Measurements from ENCODE around the gene OBSCN.

Gene OBSCN

GRCh38 chr1:228354390-228355320 is 146.8 kb downstream of the OBSCN start:
- no peak for DNase-seq (ENCODE audit: low read depth, low spot score)
- no peak overlapping the region for H3K4me3 ChIP-seq (ENCODE audit: low read length)

DNA sequence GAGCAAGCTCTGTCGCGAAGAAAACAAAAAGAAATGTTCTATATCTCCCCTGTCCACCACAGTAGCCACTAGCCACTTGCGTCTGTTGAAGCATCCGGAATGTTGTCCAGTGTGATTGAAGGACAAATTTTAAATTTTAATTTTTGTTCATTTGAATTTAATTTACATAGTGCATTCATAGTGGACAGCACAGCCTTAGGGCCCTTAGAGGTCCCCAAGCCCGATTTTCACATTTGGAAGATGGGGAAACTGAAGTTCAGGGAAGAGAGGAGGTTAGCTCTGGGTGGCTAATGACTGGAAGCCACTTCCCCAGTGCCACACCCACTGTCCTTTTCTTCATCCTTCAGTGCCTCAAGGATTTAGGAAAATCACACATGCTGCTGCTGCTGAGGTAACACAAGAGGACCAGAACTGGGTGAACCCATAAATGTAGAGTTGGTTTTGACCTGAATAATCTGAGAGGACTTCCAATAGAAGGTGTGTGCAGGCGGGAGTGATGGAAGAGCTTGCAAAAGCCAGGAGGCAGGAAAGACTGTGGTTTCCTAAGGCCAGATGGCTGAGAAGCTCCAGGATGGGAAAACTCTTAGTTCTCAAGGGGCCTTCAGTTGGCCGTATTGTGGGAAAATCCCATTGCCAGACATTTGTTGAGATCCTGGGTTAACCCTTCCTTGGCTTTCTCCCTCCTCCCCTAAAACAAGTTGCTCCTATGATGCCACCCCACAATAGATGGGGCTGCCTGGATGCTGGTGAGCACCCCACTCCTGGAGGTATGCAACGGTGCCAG is 149.2 kb downstream of the OBSCN start:
- H3K4me3 ChIP-seq (ENCODE audit: low read length), result no peak overlapping the region
- no peak for DNase-seq (ENCODE audit: low read depth, low spot score)

- DNase-seq (ENCODE audit: low read depth, low spot score), result no peak
- no peak overlapping the region for H3K4me3 ChIP-seq (ENCODE audit: low read length)
Measured at GRCh38 chr1:228358039-228358763, 150.4 kb downstream of the OBSCN start.

GRCh38 chr1:228358764-228359612 is 151.1 kb downstream of the OBSCN start:
- DNase-seq (ENCODE audit: low read depth, low spot score), result no peak
- H3K4me3 ChIP-seq (ENCODE audit: low read length), result no peak overlapping the region

- DNase-seq (ENCODE audit: low read depth, low spot score), result no peak
Measured at GRCh38 chr1:228359613-228360532, 152.0 kb downstream of the OBSCN start.

DNA sequence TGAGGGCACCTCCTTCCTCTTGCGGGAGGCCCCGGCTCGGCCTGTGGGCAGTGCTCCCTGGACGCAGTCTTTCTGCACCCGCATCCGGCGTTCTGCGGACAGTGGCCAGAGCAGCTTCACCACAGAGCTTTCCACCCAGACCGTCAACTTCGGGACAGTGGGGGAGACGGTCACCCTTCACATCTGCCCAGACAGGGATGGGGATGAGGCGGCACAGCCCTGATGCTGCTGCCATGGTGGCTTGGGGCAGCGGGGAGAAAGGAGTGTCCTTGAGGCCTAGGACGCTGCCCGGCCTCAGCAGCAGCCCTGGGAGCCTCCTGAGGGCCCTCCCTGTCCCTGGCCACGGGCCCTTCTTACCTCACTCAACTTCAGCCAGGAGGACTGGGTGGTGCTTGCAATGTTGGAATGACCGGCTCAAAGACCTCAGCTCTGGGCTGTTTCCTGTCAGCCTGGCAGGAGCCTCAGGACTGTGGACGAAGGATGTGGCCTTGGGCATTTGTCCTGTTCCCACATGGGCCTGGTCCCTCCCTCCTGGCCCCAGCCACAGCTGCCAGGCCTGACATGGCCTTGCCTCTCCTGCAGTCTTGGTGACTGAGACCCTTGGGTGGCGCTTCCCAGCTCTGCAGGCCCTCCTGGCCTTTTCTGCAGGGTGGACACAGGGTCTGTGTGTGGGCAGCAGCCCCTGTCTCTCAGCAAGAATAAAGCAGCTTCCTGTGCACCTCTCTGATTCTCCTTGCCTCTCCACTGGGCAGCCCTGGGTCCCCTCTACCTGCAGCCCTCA is 152.9 kb downstream of the OBSCN start:
- H3K4me3 ChIP-seq (ENCODE audit: low read length), result no peak overlapping the region
- no peak for DNase-seq (ENCODE audit: low read depth, low spot score)

More at GRCh38 chr1:228359613-228360532, 152.0 kb downstream of the OBSCN start:
- H3K4me3 ChIP-seq (ENCODE audit: low read length), result no peak overlapping the region

DNA sequence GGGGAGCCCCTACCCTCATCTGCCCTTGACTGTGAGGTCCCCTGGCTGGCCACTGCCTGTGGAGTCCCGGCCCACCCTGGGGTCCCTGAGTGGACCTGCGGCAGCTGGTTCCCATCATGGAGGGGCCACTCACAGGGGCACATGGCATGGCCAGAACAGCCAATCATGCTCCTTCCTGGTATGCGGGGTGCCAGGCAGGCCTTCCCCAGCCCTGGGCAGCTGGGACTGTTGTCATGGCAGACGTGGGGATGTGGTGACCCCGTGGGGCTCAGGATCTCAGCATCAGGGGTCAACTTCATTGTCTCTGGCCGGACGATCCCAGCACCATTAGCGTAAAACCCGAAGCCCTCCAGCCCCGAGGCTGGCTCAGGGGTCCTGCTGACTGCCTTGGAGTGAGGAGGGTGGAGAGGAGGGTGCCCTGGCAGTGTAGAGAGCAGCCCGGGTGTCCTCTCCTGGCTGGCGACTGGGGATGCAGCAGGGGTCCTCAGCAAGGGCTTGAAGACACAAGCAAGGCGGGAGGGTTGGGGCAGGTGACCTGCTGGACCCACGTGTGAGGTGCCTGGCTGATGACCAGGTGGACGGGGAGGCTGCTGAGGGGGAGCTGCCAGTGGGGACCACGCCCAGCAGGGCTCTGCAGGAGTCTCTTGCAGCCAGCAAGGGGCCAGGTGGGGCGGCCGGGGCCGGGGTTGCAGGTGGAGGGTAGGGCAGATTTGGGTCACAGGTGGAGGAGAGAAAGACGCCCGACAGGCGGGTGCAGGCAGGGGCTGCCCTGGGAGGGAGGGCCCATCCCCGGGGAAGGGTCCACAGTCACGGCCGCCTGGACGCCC is 153.7 kb downstream of the OBSCN start:
- H3K4me3 ChIP-seq (ENCODE audit: low read length), result no peak overlapping the region
- no peak for DNase-seq (ENCODE audit: low read depth, low spot score)

DNA sequence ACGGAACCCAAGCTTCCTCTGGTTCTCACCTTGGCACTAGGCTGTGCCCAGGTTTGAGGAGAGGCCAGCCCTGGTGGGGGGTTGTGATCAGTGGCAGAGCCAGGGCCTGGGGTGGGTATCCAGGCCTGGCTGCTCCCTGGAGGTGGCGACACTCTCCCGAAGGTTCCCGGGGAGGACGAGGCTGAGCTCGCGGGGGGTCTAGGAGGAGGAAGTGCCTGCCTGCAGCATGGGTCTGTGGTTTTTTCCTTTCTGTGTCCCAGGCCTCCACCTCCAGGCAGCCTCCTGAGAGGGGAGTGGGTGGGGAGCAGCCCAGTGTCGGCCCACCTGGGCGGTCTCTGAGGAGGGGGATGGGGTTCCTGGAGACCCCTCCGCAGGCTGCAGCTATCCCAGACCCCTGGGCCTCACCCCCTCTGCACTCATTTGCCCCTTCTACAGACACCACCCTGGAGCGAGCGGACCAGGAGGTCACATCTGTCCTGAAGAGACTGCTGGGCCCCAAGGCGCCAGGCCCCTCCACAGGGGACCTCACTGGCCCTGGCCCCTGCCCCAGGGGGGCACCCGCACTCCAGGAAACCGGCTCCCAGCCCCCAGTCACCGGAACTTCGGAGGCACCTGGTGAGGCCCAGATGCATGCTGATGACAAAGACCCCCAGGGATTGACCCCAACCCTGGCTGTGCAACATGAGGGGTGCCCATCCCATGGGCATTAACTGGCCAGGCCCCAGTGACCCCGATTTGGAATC is 154.5 kb downstream of the OBSCN start:
- no peak for DNase-seq (ENCODE audit: low read depth, low spot score)

DNA sequence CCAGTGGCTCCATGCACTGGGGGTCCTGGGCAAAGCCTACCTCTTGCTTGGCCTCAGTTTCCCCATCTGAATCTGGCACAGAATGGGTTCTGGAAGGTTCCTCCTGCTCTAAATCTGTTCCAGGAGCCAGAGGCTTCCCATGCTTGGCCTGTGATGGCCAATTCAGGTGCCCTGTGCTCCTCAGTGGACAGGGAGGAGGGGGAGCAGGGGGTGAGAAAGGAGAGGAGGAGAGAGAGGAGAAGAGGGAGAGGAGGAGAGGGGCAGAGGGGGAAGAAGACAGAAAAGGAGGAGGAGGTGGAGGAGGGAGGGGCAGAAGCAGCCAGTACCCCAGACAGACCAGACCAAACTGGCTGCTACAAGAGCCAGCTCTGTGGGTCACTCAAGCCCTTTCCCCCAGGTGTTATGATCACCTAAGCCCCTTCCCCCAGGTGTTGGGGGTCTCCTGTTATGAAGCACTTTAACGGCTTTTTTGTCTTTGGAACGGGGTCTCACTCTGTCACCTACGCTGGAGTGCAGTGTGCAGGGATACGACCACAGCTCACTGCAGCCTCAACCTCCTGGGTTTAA is 155.1 kb downstream of the OBSCN start:
- H3K4me3 ChIP-seq (ENCODE audit: low read length), result no peak overlapping the region
- DNase-seq (ENCODE audit: low read depth, low spot score), result no peak

More for the DNA sequence above, 154.5 kb downstream of the OBSCN start:
- no peak overlapping the region for H3K4me3 ChIP-seq (ENCODE audit: low read length)

- no peak overlapping the region for H3K4me3 ChIP-seq (ENCODE audit: low read length)
- no peak for DNase-seq (ENCODE audit: low read depth, low spot score)
Measured at GRCh38 chr1:228363686-228364067, 155.8 kb downstream of the OBSCN start.

GRCh38 chr1:228364068-228364705 is 156.3 kb downstream of the OBSCN start:
- no peak for DNase-seq (ENCODE audit: low read depth, low spot score)
- H3K4me3 ChIP-seq (ENCODE audit: low read length), result no peak overlapping the region

DNA sequence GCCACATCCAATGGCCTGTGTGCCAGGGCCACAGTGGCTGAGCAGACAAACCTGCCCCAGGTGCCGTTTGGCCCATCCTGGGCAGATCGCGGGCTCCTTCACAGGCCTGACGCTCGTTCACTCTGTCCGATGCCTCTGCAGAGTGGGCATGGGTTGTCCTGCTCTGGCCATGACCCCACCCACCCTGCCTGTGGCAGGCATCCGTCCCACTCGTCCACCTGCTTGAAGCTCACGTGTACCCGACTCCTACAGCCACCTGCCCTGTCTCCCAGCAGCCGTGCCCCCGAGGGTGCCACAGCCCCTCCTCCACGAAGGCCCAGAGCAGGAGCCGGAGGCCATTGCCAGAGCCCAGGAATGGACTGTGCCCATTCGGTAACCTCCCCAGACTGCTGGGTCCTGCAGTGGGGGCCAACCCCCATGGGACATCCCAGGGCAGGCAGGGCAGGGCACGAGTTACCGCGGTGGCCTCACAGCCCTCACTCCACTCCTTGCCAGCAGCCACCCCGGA is 156.9 kb downstream of the OBSCN start:
- DNase-seq (ENCODE audit: low read depth, low spot score), result no peak
- H3K4me3 ChIP-seq (ENCODE audit: low read length), result no peak overlapping the region

DNA sequence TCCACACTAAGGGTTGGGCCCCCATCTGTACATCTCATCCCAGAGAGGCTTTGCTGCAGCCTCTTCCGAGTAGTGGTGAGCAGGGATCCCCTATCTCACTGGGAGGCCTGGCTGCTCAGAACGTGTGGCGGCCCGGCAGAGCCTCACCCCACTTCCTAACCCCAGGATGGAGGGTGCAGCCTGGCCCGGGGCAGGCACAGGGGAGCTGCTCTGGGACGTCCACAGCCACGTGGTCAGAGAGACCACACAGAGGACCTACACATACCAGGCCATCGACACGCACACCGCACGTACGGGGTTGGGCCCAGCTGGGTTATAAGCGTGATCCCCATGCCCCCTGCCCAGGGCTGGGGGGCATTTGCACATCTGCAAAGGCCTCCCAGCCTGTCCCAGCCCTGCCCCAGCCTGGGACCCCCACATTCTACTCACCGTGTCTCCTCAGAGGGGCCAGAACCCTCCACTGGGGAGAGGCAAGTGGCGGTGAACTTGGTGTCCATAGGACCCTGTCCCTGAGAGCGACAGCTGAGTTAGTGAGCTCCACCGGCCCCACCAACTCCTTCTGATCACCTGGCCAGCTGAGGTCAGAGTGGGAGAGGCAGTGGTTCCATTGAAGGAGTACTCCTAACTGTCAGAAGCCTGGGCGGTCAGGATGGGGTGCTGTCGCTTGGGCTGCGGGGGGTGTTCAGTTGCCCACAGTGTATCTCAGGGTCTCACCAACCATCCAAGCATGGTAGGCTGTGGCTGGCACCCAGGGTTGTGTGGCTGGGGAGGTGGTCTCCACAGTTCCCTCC is 157.6 kb downstream of the OBSCN start:
- H3K4me3 ChIP-seq (ENCODE audit: low read length), result no peak overlapping the region
- no peak for DNase-seq (ENCODE audit: low read depth, low spot score)
